ENCODE data around the gene MUC3A. TPM values are rescaled to one million over a fixed set of nuclear protein-coding genes. Genes with fewer than 3 reads are reported as not detected.

Gene MUC3A
- total and polyA plus RNA-seq, 2 of the 8 experiments (the other 6 are each of a cell fraction or from before 2014, with no cell fraction given), result 15.4 to 43.9 TPM

GRCh38 chr7:100946766-100947365 lies 2.5 kb upstream of the MUC3A start (continued):
- TF ChIP-seq SUZ12 (IDR thresholded peaks at IDR 0.05; ENCODE audit: low read length) (no peak), CBX5 (IDR thresholded peaks at IDR 0.05; ENCODE audit: low read depth, low read length) (no peak), CHD2 (IDR thresholded peaks at IDR 0.05; ENCODE audit: low read length) (no peak), POU5F1 (IDR thresholded peaks at IDR 0.05; ENCODE audit: low read depth, low read length) (no peak), NRF1 (IDR thresholded peaks at IDR 0.05; ENCODE audit: low read depth, low read length) (no peak), EZH2 (IDR thresholded peaks at IDR 0.05; ENCODE audit: low read depth, low read length, severe bottlenecking) (no peak)

All from H1 (cell line).